ENCODE data around the gene CSNK1D. TPM values are rescaled to one million over a fixed set of nuclear protein-coding genes. Genes with fewer than 3 reads are reported as not detected.

CSNK1D gene
- total and polyA plus RNA-seq, 4 donors, result 72.7 to 160 (median 123) TPM

Other genes starting within 250 kb of the CSNK1D start
- 1 to 10 TPM; 8.2 to 8.3 TPM for gene RAC3, start 242.0 kb downstream of the CSNK1D start, total RNA-seq
- 1 to 10 TPM; 6.0 to 8.0 TPM for gene RAC3, start 242.0 kb downstream of the CSNK1D start, polyA plus RNA-seq
- 100 to 1,000 TPM in 1 of 2 donors, 10 to 100 TPM in 1; 41.6 to 218 TPM for gene DCXR, start 236.0 kb downstream of the CSNK1D start, total RNA-seq
- gene DCXR, start 236.0 kb downstream of the CSNK1D start, polyA plus RNA-seq, result 100 to 1,000 TPM; 193 to 246 TPM
- 10 to 100 TPM; 34.7 to 37.5 TPM for gene RFNG, start 221.9 kb downstream of the CSNK1D start, total RNA-seq
- gene RFNG, start 221.9 kb downstream of the CSNK1D start, polyA plus RNA-seq, result 10 to 100 TPM; 29.1 to 38.2 TPM
- gene GPS1, start 221.8 kb downstream of the CSNK1D start, total RNA-seq, result 100 to 1,000 TPM in 1 of 2 donors, 10 to 100 TPM in 1; 71.0 to 102 TPM
- 10 to 100 TPM; 79.0 to 99.8 TPM for gene GPS1, start 221.8 kb downstream of the CSNK1D start, polyA plus RNA-seq
- gene DUS1L, start 207.9 kb downstream of the CSNK1D start, total RNA-seq, result 100 to 1,000 TPM in 1 of 2 donors, 10 to 100 TPM in 1; 40.0 to 117 TPM
- 100 to 1,000 TPM in 1 of 2 donors, 10 to 100 TPM in 1; 82.8 to 179 TPM for gene DUS1L, start 207.9 kb downstream of the CSNK1D start, polyA plus RNA-seq
- 100 to 1,000 TPM in 1 of 2 donors, 10 to 100 TPM in 1; 46.2 to 604 TPM for gene FASN, start 175.5 kb downstream of the CSNK1D start, total RNA-seq
- 100 to 1,000 TPM; 166 to 258 TPM for gene FASN, start 175.5 kb downstream of the CSNK1D start, polyA plus RNA-seq
- 10 to 100 TPM; 33.2 to 89.4 TPM for gene CCDC57, start 60.9 kb downstream of the CSNK1D start, total RNA-seq
- gene CCDC57, start 60.9 kb downstream of the CSNK1D start, polyA plus RNA-seq, result 100 to 1,000 TPM in 1 of 2 donors, 10 to 100 TPM in 1; 60.4 to 128 TPM
- 100 to 1,000 TPM in 1 of 2 donors, 10 to 100 TPM in 1; 31.0 to 154 TPM for gene SLC16A3, start 44.7 kb downstream of the CSNK1D start, total RNA-seq
- 100 to 1,000 TPM in 1 of 2 donors, 10 to 100 TPM in 1; 33.2 to 309 TPM for gene SLC16A3, start 44.7 kb downstream of the CSNK1D start, polyA plus RNA-seq
- 1 to 10 TPM; 2.3 to 7.0 TPM for gene CD7, start 43.9 kb upstream of the CSNK1D start, total RNA-seq
- 10 to 100 TPM in 1 of 2 donors, 1 to 10 TPM in 1; 5.3 to 10.7 TPM for gene CD7, start 43.9 kb upstream of the CSNK1D start, polyA plus RNA-seq
- gene SECTM1, start 60.1 kb upstream of the CSNK1D start, total RNA-seq, result 10 to 100 TPM; 14.7 to 38.0 TPM
- gene SECTM1, start 60.1 kb upstream of the CSNK1D start, polyA plus RNA-seq, result 10 to 100 TPM; 12.5 to 68.6 TPM
- gene TEX19, start 85.5 kb upstream of the CSNK1D start, total RNA-seq, result not detected
- gene TEX19, start 85.5 kb upstream of the CSNK1D start, polyA plus RNA-seq, result under 1 TPM in 1 of 2 donors, not detected in 1; 0.03 TPM
- gene UTS2R, start 98.1 kb upstream of the CSNK1D start, total RNA-seq, result under 1 TPM in 1 of 2 donors, not detected in 1; 0.17 TPM
- not detected for gene UTS2R, start 98.1 kb upstream of the CSNK1D start, polyA plus RNA-seq
- 10 to 100 TPM; 36.9 to 37.8 TPM for gene HEXD, start 144.6 kb upstream of the CSNK1D start, total RNA-seq
- gene HEXD, start 144.6 kb upstream of the CSNK1D start, polyA plus RNA-seq, result 10 to 100 TPM; 28.4 to 57.3 TPM
- gene OGFOD3, start 144.9 kb upstream of the CSNK1D start, total RNA-seq, result 10 to 100 TPM; 20.6 to 41.6 TPM
- gene OGFOD3, start 144.9 kb upstream of the CSNK1D start, polyA plus RNA-seq, result 10 to 100 TPM; 28.2 to 31.4 TPM
- 100 to 1,000 TPM in 1 of 2 donors, 10 to 100 TPM in 1; 76.4 to 108 TPM for gene CYBC1, start 177.1 kb upstream of the CSNK1D start, total RNA-seq
- 100 to 1,000 TPM in 1 of 2 donors, 10 to 100 TPM in 1; 37.4 to 144 TPM for gene CYBC1, start 177.1 kb upstream of the CSNK1D start, polyA plus RNA-seq
- 10 to 100 TPM; 57.7 to 60.1 TPM for gene NARF, start 185.0 kb upstream of the CSNK1D start, total RNA-seq
- gene NARF, start 185.0 kb upstream of the CSNK1D start, polyA plus RNA-seq, result 10 to 100 TPM; 54.7 to 59.8 TPM
- gene FOXK2, start 246.0 kb upstream of the CSNK1D start, total RNA-seq, result 10 to 100 TPM; 40.4 to 59.8 TPM
- gene FOXK2, start 246.0 kb upstream of the CSNK1D start, polyA plus RNA-seq, result 10 to 100 TPM; 23.4 to 26.4 TPM